ENCODE measurements around the gene CPLX3. TPM values are rescaled to one million over a fixed set of nuclear protein-coding genes. Genes with fewer than 3 reads are reported as not detected.

CPLX3 gene
- total RNA-seq, 4 donors from 2014 or later: not detected

DNA sequence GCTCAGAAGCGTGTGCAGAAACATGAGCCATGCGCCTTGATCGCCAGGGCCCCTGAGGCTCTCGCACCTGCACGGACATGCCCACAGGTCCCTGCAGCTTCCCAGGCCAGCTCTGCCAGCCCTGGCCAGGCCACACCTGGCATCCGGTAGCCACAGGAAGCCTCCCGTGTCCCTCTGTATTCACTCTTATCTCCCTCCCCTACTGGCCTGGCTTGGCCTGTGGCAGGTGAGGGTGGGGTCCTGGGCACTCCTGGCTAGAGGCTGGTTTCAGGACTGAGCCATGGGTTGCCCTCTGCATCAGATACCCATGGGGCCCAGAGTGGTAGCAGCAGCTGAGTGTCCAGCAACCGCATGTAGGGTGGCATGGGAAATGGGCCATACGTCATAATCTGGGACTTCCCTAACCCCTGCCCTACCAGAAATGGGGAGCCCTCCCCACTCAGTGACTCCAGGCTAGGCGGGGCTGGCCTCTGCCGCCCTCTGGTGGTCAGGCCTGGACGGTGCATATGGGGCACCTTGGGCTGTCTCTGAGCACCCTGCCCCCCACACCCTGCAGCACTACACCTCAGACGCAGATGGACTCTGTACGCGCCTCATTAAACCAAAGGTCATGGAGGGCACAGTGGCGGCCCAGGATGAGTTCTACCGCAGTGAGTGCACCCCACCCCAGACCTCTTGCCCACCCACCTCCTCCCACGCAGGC is 26.4 kb upstream of the CPLX3 start:
- Histone ChIP-seq H3K27me3 (no peaks in the 10 kb centered on the region), H3K9me3 (no peaks in the 10 kb centered on the region), H3K4me1 (peaks cover 0 to 18% (median 7%) of the 10 kb centered on the region in 3 donors), H3K36me3 (peaks cover 0 to 65% of the 10 kb centered on the region in 2 donors), H3K4me3 (no peak overlapping the region), H3K27ac (peak overlapping the region in 2 of 4 donors; percentile 27 to 37)
- 40 to 67% methylated on average over 1 to 3 of the region's 18 CpGs for WGBS, 2 donors (ENCODE audit: low coverage in 1 of 2)
- ATAC-seq: peak; percentile 86
- TF ChIP-seq EP300 (IDR thresholded peaks at IDR 0.05): no peak
- TF ChIP-seq CTCF (IDR thresholded peaks at IDR 0.05): peak in 3 of 4 experiments; percentile 92 to 97 (median 95)

DNA sequence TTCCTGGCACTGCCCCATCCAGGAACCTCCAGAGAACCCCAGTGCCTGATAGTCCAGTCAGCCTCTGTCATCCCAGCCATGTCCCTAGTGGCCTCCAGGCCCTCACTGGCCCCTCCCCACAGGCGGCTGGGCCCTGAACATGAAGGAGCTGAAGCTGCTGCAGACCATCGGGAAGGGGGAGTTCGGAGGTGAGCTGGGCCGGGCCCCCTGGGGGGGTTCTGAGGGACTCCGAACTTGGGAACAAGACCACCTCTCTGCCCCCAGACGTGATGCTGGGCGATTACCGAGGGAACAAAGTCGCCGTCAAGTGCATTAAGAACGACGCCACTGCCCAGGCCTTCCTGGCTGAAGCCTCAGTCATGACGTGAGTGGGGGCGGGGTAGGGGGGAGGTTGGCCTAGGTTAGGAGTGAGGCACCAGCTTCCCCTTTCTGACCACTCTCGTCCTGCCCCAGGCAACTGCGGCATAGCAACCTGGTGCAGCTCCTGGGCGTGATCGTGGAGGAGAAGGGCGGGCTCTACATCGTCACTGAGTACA is 25.8 kb upstream of the CPLX3 start:
- H3K4me3 ChIP-seq: no peak overlapping the region
- 53% methylated on average over 3 of the region's 20 CpGs; no CpG with 5 or more reads in 1 of the 2 donors for WGBS, 2 donors (ENCODE audit: low coverage in 1 of 2)
- H3K27me3 ChIP-seq: no peaks in the 10 kb centered on the region
- no peak for ATAC-seq
- peaks cover 0 to 64% of the 10 kb centered on the region in 2 donors for H3K36me3 ChIP-seq
- peaks cover 0 to 17% (median 7%) of the 10 kb centered on the region in 3 donors for H3K4me1 ChIP-seq
- no peaks in the 10 kb centered on the region for H3K9me3 ChIP-seq
- TF ChIP-seq CTCF (IDR thresholded peaks at IDR 0.05) (no peak), POLR2A (IDR thresholded peaks at IDR 0.05) (no peak), POLR2AphosphoS5 (IDR thresholded peaks at IDR 0.05) (no peak), EP300 (IDR thresholded peaks at IDR 0.05) (no peak)
- H3K27ac ChIP-seq: no peak overlapping the region

DNA sequence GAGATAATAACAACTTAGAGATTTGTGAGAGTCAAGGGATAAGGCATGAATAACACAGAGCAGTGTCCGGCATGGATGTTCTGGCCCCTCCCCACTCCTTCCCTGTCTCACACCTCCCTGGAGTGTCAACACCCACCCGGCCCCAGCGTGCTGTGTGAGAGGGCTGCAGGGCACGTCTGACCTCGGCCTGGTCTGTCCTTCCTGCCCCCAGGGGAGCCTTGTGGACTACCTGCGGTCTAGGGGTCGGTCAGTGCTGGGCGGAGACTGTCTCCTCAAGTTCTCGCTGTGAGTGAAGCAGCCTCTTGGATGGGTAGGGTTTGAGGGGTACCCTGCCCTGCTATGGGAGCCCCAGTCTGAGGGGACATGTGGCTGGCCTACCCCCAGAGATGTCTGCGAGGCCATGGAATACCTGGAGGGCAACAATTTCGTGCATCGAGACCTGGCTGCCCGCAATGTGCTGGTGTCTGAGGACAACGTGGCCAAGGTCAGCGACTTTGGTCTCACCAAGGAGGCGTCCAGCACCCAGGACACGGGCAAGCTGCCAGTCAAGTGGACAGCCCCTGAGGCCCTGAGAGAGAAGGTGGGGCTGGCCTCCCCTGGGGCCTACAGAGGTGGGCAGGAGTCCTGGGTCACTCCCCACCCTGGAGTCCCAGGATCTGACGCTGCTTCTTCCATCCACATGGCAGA is 25.0 kb upstream of the CPLX3 start:
- Histone ChIP-seq H3K36me3 (peaks cover 0 to 64% of the 10 kb centered on the region in 2 donors), H3K4me1 (peaks cover 0 to 17% (median 7%) of the 10 kb centered on the region in 3 donors)
- WGBS, 2 donors (ENCODE audit: low coverage in 1 of 2): 76 to 80% methylated on average over 1 to 5 of the region's 18 CpGs

DNA sequence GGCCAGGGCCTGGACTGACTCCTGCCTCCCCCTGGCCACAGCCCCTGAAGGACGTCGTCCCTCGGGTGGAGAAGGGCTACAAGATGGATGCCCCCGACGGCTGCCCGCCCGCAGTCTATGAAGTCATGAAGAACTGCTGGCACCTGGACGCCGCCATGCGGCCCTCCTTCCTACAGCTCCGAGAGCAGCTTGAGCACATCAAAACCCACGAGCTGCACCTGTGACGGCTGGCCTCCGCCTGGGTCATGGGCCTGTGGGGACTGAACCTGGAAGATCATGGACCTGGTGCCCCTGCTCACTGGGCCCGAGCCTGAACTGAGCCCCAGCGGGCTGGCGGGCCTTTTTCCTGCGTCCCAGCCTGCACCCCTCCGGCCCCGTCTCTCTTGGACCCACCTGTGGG is 24.1 kb upstream of the CPLX3 start:
- Histone ChIP-seq H3K36me3 (peaks cover 0 to 64% of the 10 kb centered on the region in 2 donors), H3K9me3 (no peaks in the 10 kb centered on the region), H3K4me1 (peaks cover 0 to 17% (median 7%) of the 10 kb centered on the region in 3 donors), H3K27ac (no peak overlapping the region), H3K4me3 (no peak overlapping the region), H3K27me3 (no peaks in the 10 kb centered on the region)
- TF ChIP-seq POLR2A (IDR thresholded peaks at IDR 0.05) (no peak), CTCF (IDR thresholded peaks at IDR 0.05) (no peak), EP300 (IDR thresholded peaks at IDR 0.05) (no peak), POLR2AphosphoS5 (IDR thresholded peaks at IDR 0.05) (no peak)
- no peak for ATAC-seq
- no CpG with 5 or more reads among the region's 20 CpGs for WGBS, 2 donors (ENCODE audit: low coverage in 1 of 2)

More for the DNA sequence above, 25.0 kb upstream of the CPLX3 start:
- Histone ChIP-seq H3K9me3 (no peaks in the 10 kb centered on the region), H3K27ac (no peak overlapping the region), H3K4me3 (no peak overlapping the region), H3K27me3 (no peaks in the 10 kb centered on the region)
- TF ChIP-seq CTCF (IDR thresholded peaks at IDR 0.05): no peak
- TF ChIP-seq EP300 (IDR thresholded peaks at IDR 0.05): no peak
- TF ChIP-seq POLR2A (IDR thresholded peaks at IDR 0.05): no peak
- TF ChIP-seq POLR2AphosphoS5 (IDR thresholded peaks at IDR 0.05): no peak
- ATAC-seq: no peak

Measured in gastroesophageal sphincter (tissue), 4 donors.